LNCAP (cell line): ENCODE data around the gene UBA52.

Experiments
- TF ChIP-seq, protein P1 (sequence below): fragments of 450-650 bp; IDR thresholded peaks from 2 replicates; pipeline ENCODE4 v1.5.1; 2017; ENCODE audit warnings: mild to moderate bottlenecking

The UBA52 gene

DNA sequence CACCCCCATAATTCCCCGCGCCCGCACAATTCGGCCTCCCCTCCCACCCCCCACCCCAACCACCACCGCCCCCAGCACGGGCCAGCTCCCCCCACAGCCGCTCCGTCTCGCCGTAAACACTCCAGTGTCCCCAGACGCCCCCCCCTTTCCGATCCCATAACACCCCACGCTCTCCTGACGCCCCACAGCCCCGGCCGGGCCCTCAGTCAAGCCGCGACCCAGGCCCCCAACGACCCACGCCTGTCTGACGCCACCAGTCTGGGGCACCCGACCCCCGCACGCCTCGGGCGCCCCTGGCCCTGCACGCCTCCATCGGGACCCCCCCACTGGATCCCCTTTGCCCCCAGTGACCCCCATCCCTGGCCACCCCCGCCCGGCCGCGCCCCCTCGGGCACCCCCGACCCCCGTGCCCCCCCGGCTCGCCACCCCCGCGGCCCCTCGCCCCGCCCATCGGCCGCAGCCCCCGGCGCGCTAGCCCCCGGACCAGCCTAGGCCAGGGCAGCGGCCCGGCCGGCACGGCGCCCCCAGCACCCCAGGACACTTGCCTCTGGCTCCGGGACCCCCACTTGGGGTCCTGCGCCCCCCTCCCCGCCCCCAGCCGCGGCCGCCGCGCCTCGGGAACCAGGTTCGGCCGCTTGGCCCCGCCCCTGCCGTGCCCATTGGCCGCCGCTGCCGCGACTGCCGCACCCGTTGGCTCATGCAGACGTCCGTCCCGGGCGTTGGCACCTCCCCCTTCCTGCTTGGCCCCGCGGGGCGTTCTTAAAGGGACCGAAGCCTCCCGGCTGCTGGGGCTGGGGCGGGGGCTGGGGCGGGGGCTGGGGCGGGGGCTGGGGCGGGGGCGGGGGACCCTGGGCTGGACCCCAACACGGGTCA is 28.5 kb upstream of the UBA52 start, which contains the start of gene FKBP8:
FKBP8 (minus strand) TSS at position 633 of the 873 bp plus-strand sequence. CDS start 1,603 bp downstream, outside the sequence.
- TF ChIP-seq, protein P1, sequence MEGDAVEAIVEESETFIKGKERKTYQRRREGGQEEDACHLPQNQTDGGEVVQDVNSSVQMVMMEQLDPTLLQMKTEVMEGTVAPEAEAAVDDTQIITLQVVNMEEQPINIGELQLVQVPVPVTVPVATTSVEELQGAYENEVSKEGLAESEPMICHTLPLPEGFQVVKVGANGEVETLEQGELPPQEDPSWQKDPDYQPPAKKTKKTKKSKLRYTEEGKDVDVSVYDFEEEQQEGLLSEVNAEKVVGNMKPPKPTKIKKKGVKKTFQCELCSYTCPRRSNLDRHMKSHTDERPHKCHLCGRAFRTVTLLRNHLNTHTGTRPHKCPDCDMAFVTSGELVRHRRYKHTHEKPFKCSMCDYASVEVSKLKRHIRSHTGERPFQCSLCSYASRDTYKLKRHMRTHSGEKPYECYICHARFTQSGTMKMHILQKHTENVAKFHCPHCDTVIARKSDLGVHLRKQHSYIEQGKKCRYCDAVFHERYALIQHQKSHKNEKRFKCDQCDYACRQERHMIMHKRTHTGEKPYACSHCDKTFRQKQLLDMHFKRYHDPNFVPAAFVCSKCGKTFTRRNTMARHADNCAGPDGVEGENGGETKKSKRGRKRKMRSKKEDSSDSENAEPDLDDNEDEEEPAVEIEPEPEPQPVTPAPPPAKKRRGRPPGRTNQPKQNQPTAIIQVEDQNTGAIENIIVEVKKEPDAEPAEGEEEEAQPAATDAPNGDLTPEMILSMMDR = no peak

- TF ChIP-seq, protein P1 = peak; percentile 30; the same call in 1 of the 2 replicates
These were observed 27.7 kb upstream of the UBA52 start for GRCh38 chr19:18543814-18544475.

GRCh38 chr19:18551631-18552030 is 20.0 kb upstream of the UBA52 start:
- TF ChIP-seq, protein P1 = no peak

- TF ChIP-seq, protein P1 = no peak
These were observed 14.1 kb upstream of the UBA52 start, which contains the start of gene KXD1 for GRCh38 chr19:18557411-18558201. Gene KXD1, plus strand, starts transcription at chr19:18557870. Its CDS starts 4,187 bp downstream, at chr19:18562057.

DNA sequence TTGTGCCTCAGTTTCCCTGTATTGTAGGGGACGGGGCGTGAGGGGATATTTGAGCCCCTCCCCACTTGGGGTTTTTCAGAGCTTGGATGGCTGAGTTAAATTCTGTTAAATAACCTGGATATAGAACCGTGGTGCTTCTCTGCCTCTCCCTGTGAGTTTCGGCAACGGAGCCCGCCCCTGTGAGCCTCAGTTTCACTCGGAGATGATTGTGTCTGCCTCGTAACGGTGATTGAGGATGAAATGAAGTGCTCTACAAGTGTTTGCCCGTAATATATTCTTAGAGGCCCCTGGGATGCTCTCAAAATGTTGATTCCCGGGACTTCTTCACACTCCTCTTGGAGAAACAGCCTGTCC is 13.5 kb upstream of the UBA52 start:
- TF ChIP-seq, protein P1 = no peak

- TF ChIP-seq, protein P1 = no peak
These were observed 13.1 kb upstream of the UBA52 start for GRCh38 chr19:18558604-18559003.

DNA sequence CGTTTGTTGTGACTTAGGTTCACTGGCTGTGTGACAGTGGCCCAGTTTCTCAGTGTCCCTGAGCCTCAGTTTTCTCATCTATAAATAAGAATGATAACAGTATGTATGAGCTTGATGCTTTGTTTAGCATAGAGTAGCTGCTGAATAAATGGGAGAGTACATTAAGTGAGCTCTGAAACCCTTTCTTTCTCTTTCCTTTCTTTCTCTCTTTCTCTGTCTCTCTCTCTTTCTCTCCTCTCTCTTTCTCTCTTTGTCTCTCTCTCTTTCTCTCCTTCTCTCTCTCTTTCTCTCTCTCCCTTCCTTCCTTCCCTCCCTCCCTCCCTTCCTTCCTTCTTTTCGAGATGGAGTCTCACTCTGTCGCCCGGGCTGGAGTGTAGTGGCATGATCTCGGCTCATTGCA is 12.0 kb upstream of the UBA52 start:
- TF ChIP-seq, protein P1 = no peak
